GM21723 (cell line): ENCODE data around the gene ARID1B.

ENCODE experiments used
- ATAC-seq: cut with Tn5 transposase; IDR thresholded peaks from one replicate; pipeline ENCODE4 v1.9.1; 2021; ENCODE audit warnings: mild to moderate bottlenecking, moderate library complexity; ENCODE audit not compliant: unreplicated experiment

Gene ARID1B

GRCh38 chr6:156790711-156791319, 13.6 kb downstream of the ARID1B start:
- no peak for ATAC-seq

GRCh38 chr6:156791320-156791850, 14.2 kb downstream of the ARID1B start:
- peak; percentile 55 for ATAC-seq

GRCh38 chr6:156793200-156793599, 16.0 kb downstream of the ARID1B start:
- ATAC-seq, result no peak

- ATAC-seq, result peak; percentile 54
Observed at GRCh38 chr6:156794546-156795354, 17.6 kb downstream of the ARID1B start.

GRCh38 chr6:156795825-156796224, 18.6 kb downstream of the ARID1B start:
- no peak for ATAC-seq

- ATAC-seq, result no peak
Observed at GRCh38 chr6:156796627-156797026, 19.4 kb downstream of the ARID1B start.

GRCh38 chr6:156797901-156798735, 20.9 kb downstream of the ARID1B start:
- no peak for ATAC-seq

- ATAC-seq, result no peak
Observed at GRCh38 chr6:156801712-156802111, 24.5 kb downstream of the ARID1B start.

GRCh38 chr6:156803353-156803752, 26.2 kb downstream of the ARID1B start:
- no peak for ATAC-seq

- no peak for ATAC-seq
Observed at GRCh38 chr6:156804402-156804801, 27.2 kb downstream of the ARID1B start.

GRCh38 chr6:156806155-156806554, 29.0 kb downstream of the ARID1B start:
- no peak for ATAC-seq

GRCh38 chr6:156807028-156807427, 29.9 kb downstream of the ARID1B start:
- ATAC-seq, result no peak

- ATAC-seq, result no peak
Observed at GRCh38 chr6:156807795-156808194, 30.6 kb downstream of the ARID1B start.

GRCh38 chr6:156808287-156808686, 31.1 kb downstream of the ARID1B start:
- ATAC-seq, result peak; percentile 61

- peak; percentile 78 for ATAC-seq
Observed at GRCh38 chr6:156809034-156809433, 31.9 kb downstream of the ARID1B start.

- no peak for ATAC-seq
Observed at GRCh38 chr6:156809446-156810178, 32.4 kb downstream of the ARID1B start.

GRCh38 chr6:156814036-156814581, 36.9 kb downstream of the ARID1B start:
- ATAC-seq, result no peak

GRCh38 chr6:156816505-156816904, 39.3 kb downstream of the ARID1B start:
- ATAC-seq, result no peak

- ATAC-seq, result no peak
Observed at GRCh38 chr6:156820089-156820798, 43.1 kb downstream of the ARID1B start.

- ATAC-seq, result no peak
Observed at GRCh38 chr6:156821707-156822106, 44.5 kb downstream of the ARID1B start.
